ENCODE data around the gene LGR6. TPM values are rescaled to one million over a fixed set of nuclear protein-coding genes. Genes with fewer than 3 reads are reported as not detected.

LGR6 gene
- total RNA-seq, 3 donors from 2014 or later, result 2.6 to 11.3 TPM; not detected in 1

- intact Hi-C loops (cut with DNase I; ENCODE audit: low total_unique reads), result no loop called here
- Histone ChIP-seq H3K9me3 (no peaks in the 10 kb centered on the region), H3K27me3 (no peaks in the 10 kb centered on the region), H3K4me1 (no peaks in the 10 kb centered on the region), H3K27ac (no peak overlapping the region), H3K36me3 (no peaks in the 10 kb centered on the region), H3K4me3 (no peak overlapping the region)
- peak in 1 of 2 donors; percentile 6 for DNase-seq (ENCODE audit: low spot score in 2 of 2)
- TF ChIP-seq POLR2A (IDR thresholded peaks at IDR 0.05) (no peak), POLR2AphosphoS5 (IDR thresholded peaks at IDR 0.05) (no peak), CTCF (IDR thresholded peaks at IDR 0.05) (no peak)
Measured at GRCh38 chr1:202323731-202324130, 130.1 kb downstream of the LGR6 start.

GRCh38 chr1:202324646-202325045, 131.0 kb downstream of the LGR6 start:
- Histone ChIP-seq H3K9me3 (no peaks in the 10 kb centered on the region), H3K4me1 (no peaks in the 10 kb centered on the region), H3K27me3 (no peaks in the 10 kb centered on the region), H3K4me3 (no peak overlapping the region), H3K36me3 (no peaks in the 10 kb centered on the region), H3K27ac (no peak overlapping the region)
- TF ChIP-seq POLR2A (IDR thresholded peaks at IDR 0.05) (no peak), CTCF (IDR thresholded peaks at IDR 0.05) (no peak), POLR2AphosphoS5 (IDR thresholded peaks at IDR 0.05) (no peak)
- no peak for DNase-seq (ENCODE audit: low spot score in 2 of 2)
- intact Hi-C loops (cut with DNase I; ENCODE audit: low total_unique reads), result no loop called here

- no peak for TF ChIP-seq POLR2A (IDR thresholded peaks at IDR 0.05)
- no peak for TF ChIP-seq CTCF (IDR thresholded peaks at IDR 0.05)
- no peak for TF ChIP-seq POLR2AphosphoS5 (IDR thresholded peaks at IDR 0.05)
- no peaks in the 10 kb centered on the region for H3K36me3 ChIP-seq
- H3K4me1 ChIP-seq, result no peaks in the 10 kb centered on the region
- H3K9me3 ChIP-seq, result no peaks in the 10 kb centered on the region
- no peaks in the 10 kb centered on the region for H3K27me3 ChIP-seq
- intact Hi-C loops (cut with DNase I; ENCODE audit: low total_unique reads), result no loop called here
- no peak overlapping the region for H3K27ac ChIP-seq
- no peak for DNase-seq (ENCODE audit: low spot score in 2 of 2)
- H3K4me3 ChIP-seq, result no peak overlapping the region
Measured at GRCh38 chr1:202329891-202330290, 136.3 kb downstream of the LGR6 start.

GRCh38 chr1:202333861-202334260, 140.3 kb downstream of the LGR6 start:
- Histone ChIP-seq H3K4me3 (no peak overlapping the region), H3K27ac (no peak overlapping the region), H3K36me3 (no peaks in the 10 kb centered on the region), H3K4me1 (no peaks in the 10 kb centered on the region), H3K27me3 (no peaks in the 10 kb centered on the region), H3K9me3 (no peaks in the 10 kb centered on the region)
- TF ChIP-seq CTCF (IDR thresholded peaks at IDR 0.05) (no peak), POLR2A (IDR thresholded peaks at IDR 0.05) (no peak), POLR2AphosphoS5 (IDR thresholded peaks at IDR 0.05) (no peak)
- intact Hi-C loops (cut with DNase I; ENCODE audit: low total_unique reads), result no loop called here
- no peak for DNase-seq (ENCODE audit: low spot score in 2 of 2)

GRCh38 chr1:202343652-202344349, 150.2 kb downstream of the LGR6 start:
- no peaks in the 10 kb centered on the region for H3K9me3 ChIP-seq
- H3K4me3 ChIP-seq, result no peak overlapping the region
- no peaks in the 10 kb centered on the region for H3K36me3 ChIP-seq
- H3K27ac ChIP-seq, result no peak overlapping the region
- intact Hi-C loops (cut with DNase I; ENCODE audit: low total_unique reads), result no loop called here
- no peaks in the 10 kb centered on the region for H3K27me3 ChIP-seq
- H3K4me1 ChIP-seq, result no peaks in the 10 kb centered on the region
- TF ChIP-seq POLR2A (IDR thresholded peaks at IDR 0.05), result no peak
- peak; percentile 67 to 89 (median 73) for TF ChIP-seq CTCF (IDR thresholded peaks at IDR 0.05)
- DNase-seq (ENCODE audit: low spot score in 2 of 2), result no peak

All from breast epithelium (tissue), 4 donors.